Activated T-helper 9 cell treated with anti-CD3 and anti-CD28 coated beads, Interleukin-2, amount 50 U/mL, for 16 hours (primary cell): ENCODE results near the gene EFL1.

Experiments used
- DNase-seq: peaks from one replicate; pipeline ENCODE4 v3.0.0-alpha.2; 2020; ENCODE audit warnings: low read depth

EFL1 gene

GRCh38 chr15:82150645-82151044, 111.9 kb downstream of the EFL1 start:
- DNase-seq = no peak

- DNase-seq = no peak
These were observed 115.5 kb downstream of the EFL1 start for GRCh38 chr15:82146990-82147461.

DNA sequence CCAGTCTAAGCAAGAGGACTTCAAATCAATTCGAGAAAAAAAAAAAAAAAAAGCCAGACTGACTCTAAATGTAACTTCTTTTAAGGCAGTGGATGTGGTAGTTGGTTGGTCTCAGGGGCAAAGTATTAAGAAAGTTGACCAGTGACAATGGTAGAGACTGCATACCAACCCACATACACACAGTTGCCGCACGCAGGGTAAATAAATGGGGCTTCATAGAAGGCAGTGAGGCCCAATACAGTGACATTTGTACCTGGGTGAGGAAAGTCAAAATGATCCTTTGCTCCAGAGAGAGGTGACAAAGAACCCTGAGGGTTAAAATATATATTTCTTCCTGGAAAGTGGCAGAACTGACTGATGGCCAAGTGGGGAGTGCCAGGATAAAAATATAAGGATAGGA, 116.0 kb downstream of the EFL1 start:
- no peak for DNase-seq

DNA sequence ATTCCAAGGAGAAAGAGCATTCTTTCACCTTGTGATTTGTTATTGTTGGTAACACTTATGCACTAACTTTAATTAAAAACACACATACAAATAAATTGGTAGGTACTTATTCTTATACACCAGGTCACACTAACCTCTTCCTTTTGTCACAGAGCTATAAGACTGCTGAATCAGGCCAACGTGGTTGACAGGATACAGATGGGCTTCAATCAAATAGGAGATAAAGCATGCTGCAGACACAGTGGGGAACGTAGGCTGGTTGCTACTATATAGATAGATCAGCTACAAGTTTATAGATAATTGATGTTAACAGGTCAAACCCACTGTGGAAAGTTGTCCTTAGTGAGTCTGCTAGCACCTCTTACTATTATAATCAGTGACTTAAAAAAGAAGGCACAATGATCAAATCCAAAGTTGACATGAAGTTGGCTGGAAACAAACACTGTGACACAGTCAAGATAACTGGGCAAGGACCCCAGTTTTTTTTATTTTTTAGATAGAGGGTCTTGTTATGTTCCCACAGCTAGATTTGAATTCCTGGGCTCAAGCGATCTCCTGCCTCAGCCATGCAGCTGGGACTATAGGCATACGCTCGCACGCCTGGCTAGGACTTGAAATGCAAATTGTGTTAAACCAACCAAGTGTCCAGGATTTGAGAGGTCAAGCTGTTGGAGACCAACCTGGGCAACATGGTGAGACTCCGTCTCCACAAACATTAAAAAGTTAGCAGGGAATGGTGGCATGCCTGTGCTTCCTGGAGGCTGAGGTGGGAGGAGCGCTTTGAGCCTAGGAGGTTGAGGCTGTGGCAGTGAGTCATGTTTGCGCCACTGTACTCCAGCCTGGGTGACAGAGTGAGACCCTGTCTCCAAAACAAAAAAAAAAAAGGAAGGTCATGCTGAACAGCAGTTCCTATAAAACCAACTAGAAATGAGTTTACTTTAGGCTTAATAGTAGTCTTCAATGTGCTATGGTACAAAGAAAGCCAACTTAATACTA, 118.8 kb downstream of the EFL1 start:
- DNase-seq = no peak

DNA sequence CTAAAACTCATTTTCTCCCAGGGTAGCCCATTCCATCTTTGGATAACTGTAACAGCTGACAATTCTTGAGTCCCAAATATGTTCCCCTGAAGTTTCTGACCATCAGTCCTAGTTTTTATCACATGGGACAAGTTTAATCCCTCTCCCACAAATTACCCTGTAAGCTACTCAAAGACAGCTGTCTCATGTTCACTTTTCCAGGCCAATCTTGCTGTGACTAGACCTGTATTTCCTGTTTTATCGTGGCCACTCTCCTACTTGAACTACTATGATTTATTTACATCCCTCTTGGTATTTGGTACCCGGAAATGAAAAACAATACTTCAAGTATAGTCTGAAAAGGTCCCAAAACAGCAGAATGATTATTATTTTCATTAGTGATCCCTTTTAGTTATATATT, 121.6 kb downstream of the EFL1 start:
- no peak for DNase-seq

DNA sequence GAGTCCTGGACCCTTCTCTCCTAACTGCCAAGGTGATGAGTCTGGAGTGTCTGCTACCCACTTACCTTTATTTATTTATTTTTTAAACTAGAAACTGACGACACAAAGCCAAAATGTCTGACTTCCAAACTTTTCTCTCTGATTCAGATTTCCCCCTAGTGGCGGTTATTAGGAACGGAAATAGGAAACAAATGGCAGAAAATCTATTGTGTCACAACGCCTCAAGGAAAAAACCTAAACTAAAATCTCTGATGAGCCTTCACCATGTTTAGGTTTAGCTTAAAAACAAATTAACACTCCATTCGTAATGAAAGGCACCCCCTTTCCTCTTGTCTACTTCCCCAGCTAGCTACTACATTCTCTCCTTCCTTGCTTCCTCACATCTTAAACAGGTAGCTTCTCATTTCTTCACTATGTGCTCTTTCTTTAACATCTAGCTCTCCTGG, 122.7 kb downstream of the EFL1 start:
- DNase-seq = no peak

DNA sequence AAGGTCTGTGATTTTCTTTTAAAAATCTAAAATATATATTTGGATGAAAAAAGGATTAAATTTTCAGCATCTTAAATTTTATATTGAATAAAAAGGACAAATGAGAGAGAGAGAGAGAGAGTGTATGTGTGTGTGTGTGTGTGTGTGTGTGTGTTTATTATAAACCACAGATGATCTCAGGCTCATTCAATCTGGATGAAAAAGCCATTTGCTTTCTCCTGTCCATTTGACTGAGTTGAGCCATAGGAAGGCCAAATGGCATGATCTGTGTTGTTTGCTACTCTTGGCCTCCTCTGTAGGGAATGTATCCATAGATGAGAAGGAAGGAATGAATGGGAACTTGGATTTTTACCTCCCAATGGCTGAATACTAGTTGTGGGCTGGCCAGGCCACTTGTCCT, 124.2 kb downstream of the EFL1 start:
- no peak for DNase-seq

DNA sequence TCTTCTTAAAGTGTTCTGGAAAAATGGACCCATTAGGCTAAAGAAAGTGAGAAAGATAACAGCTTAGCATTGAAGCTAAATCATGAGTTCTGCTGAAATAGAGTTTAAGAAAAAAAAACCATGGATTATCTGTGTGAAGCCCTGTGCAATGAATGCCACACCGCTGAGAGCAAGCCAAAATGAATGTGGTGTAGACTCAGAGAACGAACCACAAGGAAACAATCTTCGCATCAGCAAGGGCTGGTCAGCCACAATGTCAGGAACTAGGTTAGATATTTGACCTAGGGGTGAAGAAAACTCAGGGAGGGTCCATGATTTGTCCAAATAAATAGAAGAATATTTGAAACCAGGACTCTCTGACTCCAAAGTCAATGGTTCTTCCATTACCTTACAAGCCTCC, 125.3 kb downstream of the EFL1 start:
- DNase-seq = no peak

DNA sequence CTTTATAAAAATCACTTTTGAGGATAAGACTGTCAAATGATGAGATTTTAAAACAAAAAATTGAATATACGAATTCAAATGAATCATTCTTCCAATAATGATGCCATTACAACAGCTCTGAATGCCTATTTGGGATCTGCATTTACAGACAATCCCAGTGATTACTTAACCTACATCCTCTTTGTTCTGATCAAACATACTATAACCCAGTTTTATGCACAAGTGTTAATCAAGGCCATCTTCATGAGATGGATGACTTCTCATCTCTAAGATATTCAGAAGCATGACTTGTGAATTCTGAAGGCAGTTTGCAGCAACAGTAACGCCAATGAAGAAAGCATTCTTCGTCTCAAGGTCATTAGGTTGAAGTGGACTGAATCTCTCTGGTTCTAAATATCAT, 126.4 kb downstream of the EFL1 start:
- DNase-seq = no peak

- DNase-seq = no peak
These were observed 126.9 kb downstream of the EFL1 start for GRCh38 chr15:82135638-82136037.

- no peak for DNase-seq
These were observed 128.1 kb downstream of the EFL1 start for GRCh38 chr15:82134461-82134860.

DNA sequence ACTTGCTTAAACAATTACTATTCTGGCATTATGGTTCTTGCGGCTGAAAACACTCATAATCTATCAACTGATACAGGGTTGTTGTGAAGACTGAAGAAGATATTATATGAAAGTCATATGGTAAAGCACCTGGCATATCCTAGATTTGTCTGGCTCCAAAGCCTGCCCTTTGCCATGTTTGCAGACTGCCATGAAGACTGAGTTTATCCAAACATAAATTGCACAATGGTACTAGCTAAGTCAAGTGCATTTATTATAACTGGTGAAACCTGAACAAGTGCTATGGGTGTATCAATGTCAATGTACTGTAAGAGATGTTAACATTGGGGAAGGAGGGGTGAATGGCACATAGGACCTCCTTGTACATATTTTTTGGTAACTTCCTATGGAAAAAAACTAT, 129.3 kb downstream of the EFL1 start:
- no peak for DNase-seq

DNA sequence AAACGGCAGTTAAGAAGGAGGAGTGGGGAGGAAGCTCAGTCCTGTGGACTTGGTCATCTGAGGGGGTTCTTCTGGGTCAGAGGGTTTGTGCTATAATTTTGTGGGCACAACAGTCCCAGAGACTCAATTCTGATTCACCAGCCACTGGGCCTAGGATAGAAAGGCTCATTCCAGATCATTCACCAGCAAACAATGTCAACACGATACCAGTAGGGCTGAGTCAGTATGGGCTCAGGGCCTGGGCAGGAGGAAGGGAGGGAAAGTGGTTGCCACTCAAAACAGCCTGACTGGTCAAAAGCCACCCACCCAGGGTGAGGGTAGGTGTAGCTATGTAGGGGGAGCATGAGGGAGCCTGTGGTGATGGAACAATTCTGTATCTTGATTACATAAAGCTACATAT, 129.8 kb downstream of the EFL1 start:
- no peak for DNase-seq

DNA sequence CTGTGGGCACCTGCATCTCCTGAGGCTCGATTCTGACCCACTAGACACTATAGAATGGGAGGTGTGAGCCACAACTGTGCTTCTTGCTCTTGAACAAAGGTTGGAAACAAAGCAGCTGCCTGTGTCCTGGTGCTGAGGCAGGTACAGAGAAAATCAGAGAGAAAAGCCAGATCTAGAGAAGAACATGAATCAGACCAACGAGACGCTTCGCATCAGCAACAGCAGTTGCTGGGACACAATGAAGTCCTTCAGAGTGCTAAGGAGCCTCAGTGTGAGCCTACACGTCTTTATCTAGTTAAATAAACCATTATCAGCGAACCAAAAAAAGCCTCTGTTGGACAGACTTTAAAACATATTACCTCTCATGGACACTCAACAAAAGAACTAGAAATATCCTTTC, 130.4 kb downstream of the EFL1 start:
- no peak for DNase-seq

- no peak for DNase-seq
These were observed 132.3 kb downstream of the EFL1 start for GRCh38 chr15:82130248-82130647.

GRCh38 chr15:82129761-82130160, 132.8 kb downstream of the EFL1 start:
- DNase-seq = no peak

DNA sequence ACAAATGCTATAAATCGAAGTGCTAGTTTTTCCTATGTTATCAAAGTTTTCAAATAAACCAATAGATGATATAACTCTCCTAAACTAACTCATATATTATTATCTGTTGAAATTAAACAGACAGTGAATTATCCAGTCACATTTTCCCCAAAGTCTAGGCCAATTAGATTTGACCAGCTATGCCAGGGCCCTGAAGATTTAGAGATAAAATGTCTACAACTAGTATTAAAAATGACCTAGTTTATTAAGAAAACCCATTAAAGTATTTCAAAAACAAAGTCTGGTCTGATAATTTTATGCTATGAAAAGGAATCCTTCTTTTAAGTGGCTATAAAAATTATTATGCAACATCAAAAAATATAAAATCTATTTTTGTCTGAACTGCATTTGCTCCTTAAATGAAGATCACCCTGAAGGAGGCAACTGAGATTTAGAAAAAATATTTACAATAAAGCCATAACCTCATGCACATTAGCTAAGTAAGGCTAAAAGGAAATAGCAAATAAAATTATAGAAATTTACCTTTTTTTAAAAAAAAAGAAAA, 133.3 kb downstream of the EFL1 start:
- no peak for DNase-seq

DNA sequence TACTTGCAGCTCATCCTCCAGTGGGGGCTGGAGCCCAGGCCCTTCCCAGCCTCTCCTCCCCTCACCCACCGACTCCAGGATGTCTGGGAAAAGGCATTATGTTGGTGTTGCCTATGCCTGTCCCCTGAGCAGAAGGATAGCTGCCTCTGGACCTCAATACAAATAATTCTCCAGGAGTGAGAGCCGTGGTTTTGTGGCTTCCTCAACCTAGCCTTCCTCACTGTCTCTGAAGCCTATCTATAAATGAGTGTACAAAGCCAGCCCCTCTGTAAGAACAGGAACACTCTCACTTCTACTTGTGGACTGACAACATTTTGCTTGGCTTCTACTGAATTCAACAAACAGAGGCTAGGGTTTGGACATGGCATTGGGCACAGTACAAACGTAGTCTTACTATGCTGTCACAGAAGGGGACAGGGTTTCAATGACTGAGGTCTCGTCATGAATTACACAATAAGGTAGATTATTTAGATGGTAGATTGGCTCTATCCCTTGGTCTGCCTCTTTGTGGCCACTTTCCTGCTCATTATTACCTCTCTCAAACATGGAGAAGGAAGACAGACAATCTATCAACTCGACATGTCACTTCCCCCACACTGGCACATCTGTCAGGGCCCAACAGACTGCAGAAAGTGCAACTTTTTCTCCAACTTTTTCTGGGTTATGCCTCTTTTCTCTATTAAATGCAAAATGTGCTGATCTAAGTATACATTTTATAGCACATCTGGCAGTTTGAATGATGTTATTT, 134.0 kb downstream of the EFL1 start:
- DNase-seq = no peak

- no peak for DNase-seq
These were observed 135.0 kb downstream of the EFL1 start for GRCh38 chr15:82127581-82127980.

DNA sequence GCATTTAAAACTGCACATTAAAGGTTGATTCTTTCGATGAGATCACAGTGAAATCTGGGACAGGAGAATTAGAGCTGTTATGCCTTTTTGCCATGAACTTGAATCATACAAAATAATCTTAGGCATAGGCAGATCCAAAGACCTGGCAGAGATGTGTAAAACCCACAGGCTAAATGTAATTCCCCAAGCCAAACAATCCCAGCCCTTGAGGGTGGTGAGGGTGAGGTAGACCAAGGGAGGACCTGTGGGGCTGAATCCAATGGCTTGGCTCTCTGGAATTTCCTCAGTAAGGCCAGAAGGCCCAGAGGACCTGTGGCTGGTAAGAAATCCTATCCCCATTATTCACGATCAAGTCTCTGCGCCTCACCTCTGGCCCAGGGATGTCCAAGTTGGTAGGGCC, 136.2 kb downstream of the EFL1 start:
- DNase-seq = no peak

DNA sequence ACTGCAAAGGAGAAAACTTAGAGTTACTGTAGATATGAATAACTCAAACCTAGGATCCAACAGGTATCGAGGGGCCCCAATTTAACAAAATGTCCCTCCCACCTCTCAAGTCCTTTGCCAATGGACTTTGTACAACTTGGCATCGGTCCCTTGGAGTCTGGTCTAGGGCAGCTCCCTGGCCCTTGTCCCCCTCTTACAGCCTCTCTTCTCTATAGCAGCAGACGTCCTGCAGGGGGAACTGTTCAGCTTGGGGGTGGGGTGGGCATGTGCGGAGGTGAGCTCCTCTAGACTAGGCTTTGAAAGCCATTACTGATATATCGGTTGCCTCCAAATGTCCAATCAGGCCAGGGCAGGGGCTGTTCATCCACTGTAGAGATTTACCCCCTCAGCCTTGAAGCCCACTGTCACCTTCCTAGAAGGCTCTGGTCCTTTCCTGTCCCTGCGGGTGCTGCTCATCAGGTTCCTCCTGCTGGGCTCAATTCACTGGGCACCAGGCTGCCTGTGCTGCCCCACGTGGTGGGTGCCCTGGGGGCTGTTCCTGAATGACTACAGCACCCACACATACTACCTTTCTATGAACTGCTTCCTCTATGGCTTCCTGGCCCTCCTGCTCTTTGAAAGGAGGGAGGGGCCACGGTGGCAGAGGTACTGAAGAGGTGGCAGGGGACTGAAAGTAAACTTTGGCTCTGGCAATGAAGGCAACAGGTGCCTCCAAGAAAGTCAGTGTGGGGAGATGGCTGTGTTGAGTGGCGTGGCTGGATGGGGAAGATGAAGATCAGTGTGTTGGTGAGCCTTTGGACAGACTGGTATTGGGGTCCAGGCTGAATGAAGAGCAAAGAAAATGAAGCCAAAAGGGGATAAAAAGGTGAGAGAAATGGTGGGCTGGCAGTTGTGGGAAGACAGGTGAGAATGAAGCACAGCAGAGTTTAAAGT, 137.9 kb downstream of the EFL1 start:
- DNase-seq = no peak
